HCT116 (cell line): Measurements from ENCODE around the gene LRRC1. TPM values are rescaled to one million over a fixed set of nuclear protein-coding genes. Genes with fewer than 3 reads are reported as not detected.

Source experiments
- ATAC-seq: fragments of 200-7000 bp; cut with Tn5 transposase; 2 replicates; pipeline ENCODE4 v1.9.1; 2020; ENCODE audit warnings: mild to moderate bottlenecking, moderate library complexity
- BruUV-seq: library from RNA; stranded (reverse); fragments of 400-500 nt; replicated peaks from 2 replicates; lab custom pipeline; 2021; lab: Mats Ljungman, UMichigan
- CTCF ChIA-PET: fragments of 300-600 bp; sonication (Branson Sonifier 250); formaldehyde crosslinking; loops from one replicate; lab custom pipeline; 2021; ENCODE audit warnings: antibody characterized with exemption; lab: Charles Lee
- POLR2A ChIA-PET: fragments of 300-600, 350-600 bp; sonication (Branson Sonifier 250); formaldehyde crosslinking; loops from one replicate; lab custom pipeline; 2021; ENCODE audit warnings: antibody characterized with exemption; lab: Charles Lee
- RAD21 ChIA-PET, 2 experiments: fragments of 300-600 bp; sonication (Branson Sonifier 250); formaldehyde crosslinking; loops; one replicate each; lab custom pipeline; 2023; ENCODE audit warnings: low total read pairs in 2 of 2; ENCODE audit not compliant: uncharacterized antibody in 2 of 2, unreplicated experiment in 2 of 2, low non-redundant PET in 1 of 2; lab: Charles Lee
- DNase-seq: peaks from one replicate; pipeline ENCODE4 v3.0.0-alpha.2; 2010; ENCODE audit warnings: low read depth, low spot score
- H2AFZ ChIP-seq: fragments of 200-600 bp; shearing (Covaris generic), sonication (generic); 2 replicates; pipeline ENCODE4 v1.6.1; 2017; ENCODE audit warnings: low read depth, mixed run types, mixed read lengths, antibody characterized with exemption, low read length; ENCODE audit not compliant: poor library complexity, severe bottlenecking
- H3K27ac ChIP-seq: 2 replicates; pipeline ENCODE4 v1.5.1; 2012; ENCODE audit warnings: low read depth, low read length
- H3K27me3 ChIP-seq: fragments of 200-600 bp; sonication (generic); 2 replicates; pipeline ENCODE4 v1.6.1; 2016; ENCODE audit warnings: mixed run types, low read length, mixed read lengths; ENCODE audit not compliant: insufficient read depth
- H3K36me3 ChIP-seq, 2 experiments: fragments of 200-500 bp in 1 of 2; fragments of 200-600 bp in 1 of 2; sonication (Bioruptor generic) in 1 of 2; sonication (generic) in 1 of 2; 2 replicates each; pipeline versions ENCODE4 v1.5.1 to v1.6.1; 2014 to 2016; ENCODE audit warnings: low read length in 2 of 2, inconsistent platforms in 1 of 2, mixed read lengths in 1 of 2, mixed run types in 1 of 2; ENCODE audit not compliant: insufficient read depth in 2 of 2, control insufficient read depth in 1 of 2
- H3K4me1 ChIP-seq, 2 experiments: fragments of 200-600 bp in 1 of 2; sonication (generic) in 1 of 2; 2 replicates each; pipeline versions ENCODE4 v1.5.1 to v1.6.1; 2012 to 2017; ENCODE audit warnings: low read length in 2 of 2, inconsistent platforms in 1 of 2, mild to moderate bottlenecking in 1 of 2, mixed read lengths in 1 of 2, mixed run types in 1 of 2, moderate library complexity in 1 of 2; ENCODE audit not compliant: insufficient read depth in 2 of 2, control insufficient read depth in 1 of 2
- H3K4me2 ChIP-seq: fragments of 200-600 bp; sonication (generic); 2 replicates; pipeline ENCODE4 v1.6.1; 2017; ENCODE audit warnings: mixed run types, low read length, mixed read lengths
- H3K4me3 ChIP-seq, 2 experiments: fragments of 200-600 bp in 1 of 2; sonication (generic) in 1 of 2; replicated peaks in 1 of 2; 2 replicates each; pipeline ENCODE4 v1.5.1; 2011 to 2016; ENCODE audit warnings: low read length in 2 of 2, control low read depth in 1 of 2, low read depth in 1 of 2, mild to moderate bottlenecking in 1 of 2, mixed read lengths in 1 of 2, mixed run types in 1 of 2
- H3K79me2 ChIP-seq: fragments of 200-600 bp; sonication (generic); 2 replicates; pipeline ENCODE4 v1.6.1; 2017; ENCODE audit warnings: mild to moderate bottlenecking, mixed run types, low read length, moderate library complexity, mixed read lengths; ENCODE audit not compliant: insufficient read depth
- H3K9ac ChIP-seq: fragments of 200-600 bp; sonication (generic); 2 replicates; pipeline ENCODE4 v1.6.1; 2016; ENCODE audit warnings: low read length, mixed read lengths
- H3K9me2 ChIP-seq: fragments of 200-600 bp; sonication (generic), shearing (Covaris generic); 2 replicates; pipeline ENCODE4 v1.6.1; 2017; ENCODE audit warnings: mixed run types, mild to moderate bottlenecking, moderate library complexity; ENCODE audit not compliant: insufficient read depth
- H3K9me3 ChIP-seq, 2 experiments: fragments of 200-500 bp in 1 of 2; fragments of 200-600 bp in 1 of 2; sonication (Bioruptor generic) in 1 of 2; sonication (generic) in 1 of 2; 2 replicates each; pipeline ENCODE4 v1.6.1; 2014 to 2017; ENCODE audit warnings: low read length in 2 of 2, mixed read lengths in 2 of 2, inconsistent platforms in 1 of 2, low read depth in 1 of 2, mild to moderate bottlenecking in 1 of 2, mixed run types in 1 of 2, moderate library complexity in 1 of 2; ENCODE audit not compliant: control insufficient read depth in 1 of 2, insufficient read depth in 1 of 2
- H4K20me1 ChIP-seq: fragments of 200-600 bp; sonication (generic), shearing (Covaris generic); 2 replicates; pipeline ENCODE4 v1.6.1; 2017; ENCODE audit warnings: mixed run types, mild to moderate bottlenecking, moderate library complexity; ENCODE audit not compliant: insufficient read depth
- CBX3 ChIP-seq: IDR thresholded peaks from 2 replicates; pipeline ENCODE4 v1.6.1; 2012; ENCODE audit warnings: low read depth
- CEBPB ChIP-seq: IDR thresholded peaks from 2 replicates; pipeline ENCODE4 v1.6.1; 2012; ENCODE audit warnings: low read depth
- FOSL1 ChIP-seq: IDR thresholded peaks from 2 replicates; pipeline ENCODE4 v1.6.1; 2012; ENCODE audit warnings: low read depth
- JUND ChIP-seq: IDR thresholded peaks from 2 replicates; pipeline ENCODE4 v1.6.1; 2012
- POLR2A ChIP-seq: IDR thresholded peaks from 2 replicates; pipeline ENCODE4 v1.7.0; 2011; ENCODE audit warnings: borderline replicate concordance; ENCODE audit not compliant: insufficient read depth, insufficient read length; ENCODE audit errors: extremely low read depth
- POLR2AphosphoS5 ChIP-seq: IDR thresholded peaks from 2 replicates; pipeline ENCODE4 v1.6.1; 2011; ENCODE audit warnings: mild to moderate bottlenecking, low read depth, low read length, moderate library complexity
- SIN3A ChIP-seq: IDR thresholded peaks from 2 replicates; pipeline ENCODE4 v1.6.1; 2012; ENCODE audit warnings: low read depth
- SP1 ChIP-seq: IDR thresholded peaks from 2 replicates; pipeline ENCODE4 v1.6.1; 2012; ENCODE audit warnings: low read depth
- TCF7L2 ChIP-seq: IDR thresholded peaks from 2 replicates; pipeline ENCODE4 v1.7.0; 2011; ENCODE audit warnings: borderline replicate concordance, inconsistent platforms; ENCODE audit not compliant: insufficient read depth, insufficient read length; ENCODE audit errors: extremely low read depth
- intact Hi-C: fragments of 100-400 bp; cut with micrococcal nuclease; formaldehyde crosslinking; loops from 2 replicates; pipeline ENCODE4 v1.10.0; 2022
- total RNA-seq: library from RNA; stranded (reverse); gene quantifications from one replicate; pipeline ENCODE4 v1.2.1, GENCODE V29; 2021; ENCODE audit not compliant: unreplicated experiment
- TF ChIP-seq, protein P1 (sequence below): IDR thresholded peaks from 2 replicates; pipeline ENCODE4 v1.6.1; 2012; ENCODE audit warnings: low read depth
- TF ChIP-seq, protein P2 (sequence below): IDR thresholded peaks from 2 replicates; pipeline ENCODE4 v1.6.1; 2012
- TF ChIP-seq, protein P3 (sequence below): IDR thresholded peaks from 2 replicates; pipeline ENCODE4 v1.6.1; 2012

Gene LRRC1
- total RNA-seq, 1 experiment from 2014 or later: 19.8 TPM

DNA sequence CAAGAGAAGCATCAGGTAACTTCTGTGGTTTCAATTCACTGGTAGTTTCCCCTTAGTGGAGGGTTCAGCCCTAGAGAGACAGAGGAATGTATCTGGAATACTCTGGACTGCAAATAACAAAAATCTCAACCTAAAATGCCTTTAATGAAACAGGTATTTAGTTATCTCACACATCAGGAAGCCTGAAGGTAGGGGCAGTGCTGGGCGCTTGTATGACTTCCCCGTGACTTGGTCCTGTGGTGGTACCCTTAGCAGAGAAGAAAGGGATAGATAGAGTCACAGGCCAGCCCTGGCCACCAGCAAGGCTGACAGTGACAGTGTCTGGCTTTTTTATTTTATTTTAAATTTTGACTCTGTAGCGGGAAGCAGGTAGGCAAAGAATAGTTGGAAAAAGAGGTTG, 14.9 kb downstream of the LRRC1 start:
- Histone ChIP-seq H3K4me3 (no peak overlapping the region), H3K79me2 (peaks cover 63% of the 10 kb centered on the region), H3K9me3 (no peaks in the 10 kb centered on the region), H3K9me2 (no peaks in the 10 kb centered on the region), H3K36me3 (no peaks in the 10 kb centered on the region), H2AFZ (no peak overlapping the region), H3K9ac (no peak overlapping the region), H3K4me1 (peaks cover 25 to 38% of the 10 kb centered on the region in 2 experiments), H3K27me3 (no peaks in the 10 kb centered on the region), H3K4me2 (no peak overlapping the region), H3K27ac (no peak overlapping the region), H4K20me1 (0 out of 2 replicates have a peak, but pooled peaks cover 3% of the 10 kb centered on the region)
- RAD21 ChIA-PET: no interaction called here
- POLR2A ChIA-PET: no interaction called here
- BruUV-seq: no TSS peak
- CTCF ChIA-PET: interaction anchor here (1.7 kb wide), 1 partner anchor 147 kb away, joined by 4 read pairs; no protein-coding TSS in a partner anchor
- TF ChIP-seq, protein P1, sequence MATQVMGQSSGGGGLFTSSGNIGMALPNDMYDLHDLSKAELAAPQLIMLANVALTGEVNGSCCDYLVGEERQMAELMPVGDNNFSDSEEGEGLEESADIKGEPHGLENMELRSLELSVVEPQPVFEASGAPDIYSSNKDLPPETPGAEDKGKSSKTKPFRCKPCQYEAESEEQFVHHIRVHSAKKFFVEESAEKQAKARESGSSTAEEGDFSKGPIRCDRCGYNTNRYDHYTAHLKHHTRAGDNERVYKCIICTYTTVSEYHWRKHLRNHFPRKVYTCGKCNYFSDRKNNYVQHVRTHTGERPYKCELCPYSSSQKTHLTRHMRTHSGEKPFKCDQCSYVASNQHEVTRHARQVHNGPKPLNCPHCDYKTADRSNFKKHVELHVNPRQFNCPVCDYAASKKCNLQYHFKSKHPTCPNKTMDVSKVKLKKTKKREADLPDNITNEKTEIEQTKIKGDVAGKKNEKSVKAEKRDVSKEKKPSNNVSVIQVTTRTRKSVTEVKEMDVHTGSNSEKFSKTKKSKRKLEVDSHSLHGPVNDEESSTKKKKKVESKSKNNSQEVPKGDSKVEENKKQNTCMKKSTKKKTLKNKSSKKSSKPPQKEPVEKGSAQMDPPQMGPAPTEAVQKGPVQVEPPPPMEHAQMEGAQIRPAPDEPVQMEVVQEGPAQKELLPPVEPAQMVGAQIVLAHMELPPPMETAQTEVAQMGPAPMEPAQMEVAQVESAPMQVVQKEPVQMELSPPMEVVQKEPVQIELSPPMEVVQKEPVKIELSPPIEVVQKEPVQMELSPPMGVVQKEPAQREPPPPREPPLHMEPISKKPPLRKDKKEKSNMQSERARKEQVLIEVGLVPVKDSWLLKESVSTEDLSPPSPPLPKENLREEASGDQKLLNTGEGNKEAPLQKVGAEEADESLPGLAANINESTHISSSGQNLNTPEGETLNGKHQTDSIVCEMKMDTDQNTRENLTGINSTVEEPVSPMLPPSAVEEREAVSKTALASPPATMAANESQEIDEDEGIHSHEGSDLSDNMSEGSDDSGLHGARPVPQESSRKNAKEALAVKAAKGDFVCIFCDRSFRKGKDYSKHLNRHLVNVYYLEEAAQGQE: no peak
- no peak for DNase-seq
- intact Hi-C loops: no loop called here
- no peak for ATAC-seq

DNA sequence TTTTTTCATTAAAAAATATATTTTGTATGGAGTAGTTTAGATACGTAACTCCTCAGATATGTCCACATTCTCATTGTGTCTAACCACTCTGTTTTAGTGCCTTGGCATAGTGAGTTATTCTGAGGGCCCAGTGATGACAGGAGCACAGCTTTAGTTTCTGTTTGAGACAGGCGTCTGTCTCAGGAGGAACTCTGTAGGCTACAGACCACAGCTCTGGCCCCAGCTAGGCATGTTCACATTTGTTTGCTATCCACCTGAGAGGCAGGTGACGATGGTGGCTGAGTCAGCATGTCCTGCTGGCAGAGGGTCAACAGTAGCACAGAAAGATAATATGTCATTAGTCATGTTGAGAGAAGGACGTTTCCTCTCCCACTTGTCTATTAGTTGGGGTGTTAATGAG, 16.3 kb downstream of the LRRC1 start:
- no TSS peak for BruUV-seq
- ChIA-PET RAD21 (interaction anchor here in 1 of 2 experiments (1.5 kb wide), 1 partner anchor 16 kb away, joined by 3 read pairs; the partner anchor contains the start of gene LRRC1), CTCF (interaction anchor here (0.9 to 1.7 kb wide), 2 partner anchors 83 to 145 kb away, joined by 3 to 4 read pairs; no protein-coding TSS in a partner anchor), POLR2A (interaction anchor here (1.0 kb wide), 1 partner anchor 16 kb away, joined by 3 read pairs; the partner anchor contains the start of gene LRRC1)
- Histone ChIP-seq H3K4me1 (peaks cover 35% of the 10 kb centered on the region in 2 experiments), H3K9me3 (no peaks in the 10 kb centered on the region), H3K36me3 (no peaks in the 10 kb centered on the region), H3K27ac (peak overlapping the region; percentile 37; the same call in 1 of the 2 replicates), H3K79me2 (peaks cover 63% of the 10 kb centered on the region), H3K27me3 (no peaks in the 10 kb centered on the region), H2AFZ (no peak overlapping the region), H3K9ac (peak overlapping the region; percentile 4; the same call in 1 of the 2 replicates), H3K9me2 (no peaks in the 10 kb centered on the region), H4K20me1 (0 out of 2 replicates have a peak, but pooled peaks cover 3% of the 10 kb centered on the region), H3K4me3 (no peak overlapping the region; a peak in 1 of 4 replicates), H3K4me2 (peak overlapping the region; percentile 55)
- ATAC-seq: peak; percentile 94
- DNase-seq: peak; percentile 65
- TF ChIP-seq JUND: peak; percentile 79
- TF ChIP-seq, protein P1: no peak
- TF ChIP-seq CBX3: peak; percentile 86
- TF ChIP-seq, protein P2, sequence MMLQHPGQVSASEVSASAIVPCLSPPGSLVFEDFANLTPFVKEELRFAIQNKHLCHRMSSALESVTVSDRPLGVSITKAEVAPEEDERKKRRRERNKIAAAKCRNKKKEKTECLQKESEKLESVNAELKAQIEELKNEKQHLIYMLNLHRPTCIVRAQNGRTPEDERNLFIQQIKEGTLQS: no peak
- no peak for TF ChIP-seq TCF7L2
- TF ChIP-seq POLR2AphosphoS5: peak; percentile 31; the same call in 1 of the 2 replicates
- no peak for TF ChIP-seq CEBPB
- TF ChIP-seq FOSL1: peak; percentile 74
- TF ChIP-seq, protein P3, sequence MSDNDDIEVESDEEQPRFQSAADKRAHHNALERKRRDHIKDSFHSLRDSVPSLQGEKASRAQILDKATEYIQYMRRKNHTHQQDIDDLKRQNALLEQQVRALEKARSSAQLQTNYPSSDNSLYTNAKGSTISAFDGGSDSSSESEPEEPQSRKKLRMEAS: peak; percentile 79
- TF ChIP-seq SIN3A: 0 out of 2 replicates have a peak, but pooled peaks have one; percentile 34
- peak; percentile 63 for TF ChIP-seq SP1
- no peak for TF ChIP-seq POLR2A
- intact Hi-C loops: no loop called here
